ENCODE measurements around the gene MRPL33. TPM values are rescaled to one million over a fixed set of nuclear protein-coding genes. Genes with fewer than 3 reads are reported as not detected.
A peak's percentile ranks its signal among the peaks of the same experiment; 100 is the strongest.

The MRPL33 gene
- total and polyA plus RNA-seq, 4 donors, result 59.9 to 174 (median 123) TPM

DNA sequence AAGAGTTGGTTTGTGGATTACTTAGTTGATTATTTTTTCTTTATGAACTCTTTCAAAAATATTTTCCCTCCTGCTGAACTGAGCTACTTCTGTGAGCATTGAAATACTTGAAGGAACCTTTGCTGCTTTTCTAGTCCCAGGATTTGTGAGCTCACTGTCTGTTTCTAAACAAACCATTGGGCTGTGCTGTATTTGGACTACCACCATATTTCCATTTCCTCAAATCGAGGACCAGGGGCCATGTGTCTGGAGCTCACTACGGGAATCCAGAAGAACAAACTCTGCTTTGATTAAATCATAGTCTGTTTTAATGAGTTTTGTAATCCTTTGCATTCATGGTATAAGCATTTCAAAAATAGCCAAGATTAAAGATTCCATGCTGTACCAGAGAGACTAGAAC, 1.3 kb downstream of the MRPL33 start:
- Histone ChIP-seq H3K36me3 (ENCODE audit: control insufficient read depth in 4 of 4, insufficient read depth in 4 of 4, low read length in 4 of 4) (peaks cover 0 to 7% (median 3%) of the 10 kb centered on the region in 4 donors), H3K9ac (ENCODE audit: insufficient read depth in 1 of 2, low read length in 2 of 2) (no peak overlapping the region), H3K27ac (ENCODE audit: low read depth in 1 of 2, low read length in 1 of 2) (peak overlapping the region in 1 of 2 donors; percentile 90), H3K4me3 (no peak overlapping the region), H3K9me3 (ENCODE audit: control insufficient read depth in 4 of 4, insufficient read depth in 3 of 4, low read length in 3 of 4) (no peaks in the 10 kb centered on the region), H3K27me3 (ENCODE audit: control insufficient read depth in 3 of 3, insufficient read depth in 3 of 3, low read length in 2 of 3) (no peaks in the 10 kb centered on the region), H3K4me1 (ENCODE audit: control insufficient read depth in 5 of 5, insufficient read depth in 5 of 5, low read length in 5 of 5) (peaks cover 0 to 20% (median 13%) of the 10 kb centered on the region in 5 donors)
- DNase-seq, result no peak
- TF ChIP-seq, protein P1, sequence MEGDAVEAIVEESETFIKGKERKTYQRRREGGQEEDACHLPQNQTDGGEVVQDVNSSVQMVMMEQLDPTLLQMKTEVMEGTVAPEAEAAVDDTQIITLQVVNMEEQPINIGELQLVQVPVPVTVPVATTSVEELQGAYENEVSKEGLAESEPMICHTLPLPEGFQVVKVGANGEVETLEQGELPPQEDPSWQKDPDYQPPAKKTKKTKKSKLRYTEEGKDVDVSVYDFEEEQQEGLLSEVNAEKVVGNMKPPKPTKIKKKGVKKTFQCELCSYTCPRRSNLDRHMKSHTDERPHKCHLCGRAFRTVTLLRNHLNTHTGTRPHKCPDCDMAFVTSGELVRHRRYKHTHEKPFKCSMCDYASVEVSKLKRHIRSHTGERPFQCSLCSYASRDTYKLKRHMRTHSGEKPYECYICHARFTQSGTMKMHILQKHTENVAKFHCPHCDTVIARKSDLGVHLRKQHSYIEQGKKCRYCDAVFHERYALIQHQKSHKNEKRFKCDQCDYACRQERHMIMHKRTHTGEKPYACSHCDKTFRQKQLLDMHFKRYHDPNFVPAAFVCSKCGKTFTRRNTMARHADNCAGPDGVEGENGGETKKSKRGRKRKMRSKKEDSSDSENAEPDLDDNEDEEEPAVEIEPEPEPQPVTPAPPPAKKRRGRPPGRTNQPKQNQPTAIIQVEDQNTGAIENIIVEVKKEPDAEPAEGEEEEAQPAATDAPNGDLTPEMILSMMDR (IDR thresholded peaks at IDR 0.05; ENCODE audit: control extremely low read depth, extremely low read depth), result no peak
- no peak for ATAC-seq (ENCODE audit: insufficient read depth, low FRiP score)
- 11 to 12% methylated on average over 2 of the region's 2 CpGs for WGBS, 2 donors

GRCh38 chr2:27773959-27774358, 2.4 kb downstream of the MRPL33 start:
- no peaks in the 10 kb centered on the region for H3K27me3 ChIP-seq (ENCODE audit: control insufficient read depth in 3 of 3, insufficient read depth in 3 of 3, low read length in 2 of 3)
- H3K4me3 ChIP-seq, result no peak overlapping the region
- ATAC-seq (ENCODE audit: insufficient read depth, low FRiP score), result no peak
- H3K36me3 ChIP-seq (ENCODE audit: control insufficient read depth in 4 of 4, insufficient read depth in 4 of 4, low read length in 4 of 4), result peaks cover 1 to 7% (median 3%) of the 10 kb centered on the region in 4 donors
- no peak overlapping the region for H3K9ac ChIP-seq (ENCODE audit: insufficient read depth in 1 of 2, low read length in 2 of 2)
- TF ChIP-seq, protein P1 (IDR thresholded peaks at IDR 0.05; ENCODE audit: control extremely low read depth, extremely low read depth), result no peak
- peak overlapping the region in 1 of 2 donors; percentile 90 for H3K27ac ChIP-seq (ENCODE audit: low read depth in 1 of 2, low read length in 1 of 2)
- WGBS, 2 donors, result 37 to 66% methylated on average over 5 of the region's 5 CpGs
- no peaks in the 10 kb centered on the region for H3K9me3 ChIP-seq (ENCODE audit: control insufficient read depth in 4 of 4, insufficient read depth in 3 of 4, low read length in 3 of 4)
- peaks cover 0 to 28% (median 13%) of the 10 kb centered on the region in 5 donors for H3K4me1 ChIP-seq (ENCODE audit: control insufficient read depth in 5 of 5, insufficient read depth in 5 of 5, low read length in 5 of 5)
- no peak for DNase-seq

DNA sequence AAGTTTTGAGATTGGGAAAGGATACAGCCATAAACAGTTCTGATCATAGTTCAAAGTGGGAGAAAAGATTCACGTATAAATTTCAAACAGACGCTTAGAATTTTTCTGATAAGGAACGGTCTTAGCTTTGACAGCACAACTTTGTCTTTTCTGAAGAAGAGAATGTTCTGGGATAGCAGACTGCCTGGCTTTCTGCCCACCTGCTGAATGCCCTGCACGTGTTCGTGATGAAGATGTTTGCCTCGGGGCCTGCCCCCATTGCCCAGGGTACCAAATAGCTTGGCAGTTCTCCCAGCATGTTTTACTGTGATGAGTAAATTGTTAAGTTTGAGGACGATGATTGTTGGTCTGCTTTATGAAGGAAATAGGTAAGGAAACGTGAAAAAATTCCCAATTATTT, 4.6 kb downstream of the MRPL33 start:
- H3K27ac ChIP-seq (ENCODE audit: low read depth in 1 of 2, low read length in 1 of 2), result peak overlapping the region in 1 of 2 donors; percentile 41
- H3K4me3 ChIP-seq, result no peak overlapping the region
- no peaks in the 10 kb centered on the region for H3K27me3 ChIP-seq (ENCODE audit: control insufficient read depth in 3 of 3, insufficient read depth in 3 of 3, low read length in 2 of 3)
- ATAC-seq (ENCODE audit: insufficient read depth, low FRiP score), result no peak
- H3K4me1 ChIP-seq (ENCODE audit: control insufficient read depth in 5 of 5, insufficient read depth in 5 of 5, low read length in 5 of 5), result peaks cover 0 to 40% (median 11%) of the 10 kb centered on the region in 5 donors
- H3K9me3 ChIP-seq (ENCODE audit: control insufficient read depth in 4 of 4, insufficient read depth in 3 of 4, low read length in 3 of 4), result no peaks in the 10 kb centered on the region
- WGBS, 2 donors, result 53 to 74% methylated on average over 8 of the region's 8 CpGs
- no peak for DNase-seq
- TF ChIP-seq, protein P1 (IDR thresholded peaks at IDR 0.05; ENCODE audit: control extremely low read depth, extremely low read depth), result no peak
- H3K36me3 ChIP-seq (ENCODE audit: control insufficient read depth in 4 of 4, insufficient read depth in 4 of 4, low read length in 4 of 4), result peaks cover 1 to 16% (median 5%) of the 10 kb centered on the region in 4 donors
- no peak overlapping the region for H3K9ac ChIP-seq (ENCODE audit: insufficient read depth in 1 of 2, low read length in 2 of 2)

DNA sequence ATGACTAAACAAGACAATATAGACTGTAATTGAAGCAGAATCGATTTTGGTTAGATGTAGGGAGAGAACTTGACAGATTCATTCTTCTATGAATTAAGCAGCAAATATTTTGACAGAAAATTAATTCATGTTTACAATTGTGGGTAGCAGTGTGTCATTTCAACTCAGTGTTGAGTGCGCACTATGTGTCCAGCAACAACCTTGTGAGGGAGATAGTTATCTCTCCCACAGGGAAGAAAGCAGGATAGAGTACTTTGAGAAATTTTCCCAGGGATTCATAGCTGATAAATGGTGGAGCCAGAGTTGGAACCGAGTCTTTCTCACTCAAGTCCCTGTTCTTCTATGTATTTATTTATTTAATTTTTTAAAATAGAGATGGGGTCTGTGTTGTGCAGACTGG, 5.2 kb downstream of the MRPL33 start:
- Histone ChIP-seq H3K4me1 (ENCODE audit: control insufficient read depth in 5 of 5, insufficient read depth in 5 of 5, low read length in 5 of 5) (peaks cover 0 to 46% (median 11%) of the 10 kb centered on the region in 5 donors), H3K27me3 (ENCODE audit: control insufficient read depth in 3 of 3, insufficient read depth in 3 of 3, low read length in 2 of 3) (no peaks in the 10 kb centered on the region), H3K9me3 (ENCODE audit: control insufficient read depth in 4 of 4, insufficient read depth in 3 of 4, low read length in 3 of 4) (no peaks in the 10 kb centered on the region), H3K4me3 (no peak overlapping the region), H3K27ac (ENCODE audit: low read depth in 1 of 2, low read length in 1 of 2) (peak overlapping the region in 1 of 2 donors; percentile 36), H3K9ac (ENCODE audit: insufficient read depth in 1 of 2, low read length in 2 of 2) (no peak overlapping the region), H3K36me3 (ENCODE audit: control insufficient read depth in 4 of 4, insufficient read depth in 4 of 4, low read length in 4 of 4) (peaks cover 1 to 16% (median 5%) of the 10 kb centered on the region in 4 donors)
- ATAC-seq (ENCODE audit: insufficient read depth, low FRiP score) (no peak), DNase-seq (no peak)
- TF ChIP-seq, protein P1 (IDR thresholded peaks at IDR 0.05; ENCODE audit: control extremely low read depth, extremely low read depth), result no peak
- 90 to 96% methylated on average over 3 of the region's 3 CpGs for WGBS, 2 donors
